SK-N-SH (cell line): Measurements from ENCODE around the gene SLC16A13.

Experiments
- CTCF ChIP-seq: fragments of 200-600 bp; sonication (generic); IDR thresholded peaks from 2 replicates; pipeline ENCODE4 v1.6.1; 2017; ENCODE audit warnings: antibody characterized with exemption, mild to moderate bottlenecking, moderate library complexity
- EP300 ChIP-seq, 2 experiments: IDR thresholded peaks; 2 replicates each; pipeline versions ENCODE4 v1.4.0 to v1.6.1; 2012; ENCODE audit warnings: borderline replicate concordance in 1 of 2, low read depth in 1 of 2, low read length in 1 of 2
- GATA2 ChIP-seq: sonication (generic); formaldehyde crosslinking; IDR thresholded peaks from 2 replicates; pipeline ENCODE4 v1.5.0; 2020; ENCODE audit warnings: mild to moderate bottlenecking, missing genetic modification reagents
- JUND ChIP-seq: IDR thresholded peaks from 2 replicates; pipeline ENCODE4 v1.4.0; 2012
- POLR2AphosphoS5 ChIP-seq: IDR thresholded peaks from 2 replicates; pipeline ENCODE4 v1.6.1; 2012; ENCODE audit warnings: low read depth, low read length
- RAD21 ChIP-seq: IDR thresholded peaks from 2 replicates; pipeline ENCODE4 v1.6.1; 2012; ENCODE audit warnings: mild to moderate bottlenecking, low read length
- RCOR1 ChIP-seq: fragments of 150-350 bp; IDR thresholded peaks from 2 replicates; pipeline ENCODE4 v1.6.1; 2017; ENCODE audit warnings: antibody characterized with exemption, low read length
- SIN3A ChIP-seq: IDR thresholded peaks from 2 replicates; pipeline ENCODE4 v1.6.1; 2012; ENCODE audit warnings: low read depth, mild to moderate bottlenecking, low read length, moderate library complexity, borderline replicate concordance
- TAF1 ChIP-seq: IDR thresholded peaks from 2 replicates; pipeline ENCODE4 v1.6.1; 2012; ENCODE audit warnings: low read depth, mild to moderate bottlenecking, low read length, moderate library complexity, borderline replicate concordance
- TCF12 ChIP-seq: IDR thresholded peaks from 2 replicates; pipeline ENCODE4 v1.4.0; 2012
- USF2 ChIP-seq: fragments of 150-350 bp; IDR thresholded peaks from 2 replicates; pipeline ENCODE4 v1.6.1; 2017; ENCODE audit warnings: antibody characterized with exemption, low read length, low read depth, borderline replicate concordance

GRCh38 chr17:7018331-7018964 is 17.4 kb upstream of the SLC16A13 start:
- TF ChIP-seq RAD21 (no peak), GATA2 (CRISPR knock-in tag) (no peak), USF2 (no peak), RCOR1 (no peak), CTCF (no peak), EP300 (IDR thresholded peaks at IDR 0.05; ENCODE audit: borderline replicate concordance in 1 of 2, low read depth in 1 of 2, low read length in 1 of 2) (no peak), TAF1 (no peak), SIN3A (no peak), TCF12 (no peak), POLR2AphosphoS5 (no peak), JUND (no peak)
